Mammary microvascular endothelial cell (primary cell): ENCODE results near the gene OR4F3. TPM values are rescaled to one million over a fixed set of nuclear protein-coding genes. Genes with fewer than 3 reads are reported as not detected.

Experiments used
- total RNA-seq: library from RNA; depleted of rRNA; stranded (reverse); fragments of >200 nt; gene quantifications from 2 replicates; pipeline ENCODE4 v1.2.3, GENCODE V29; 2015

The OR4F3 gene
- total RNA-seq: not detected in 2 replicates

GRCh38 chr5:181366968-181367367 is at the start of gene OR4F3:
Gene OR4F3, plus strand, starts transcription at chr5:181367268.

Other genes starting within 250 kb of the OR4F3 start
- not detected in 2 replicates for gene OR2V1, start 236.1 kb upstream of the OR4F3 start, total RNA-seq
- gene OR2V2, start 219.7 kb upstream of the OR4F3 start, total RNA-seq: not detected in 2 replicates
- gene TRIM7, start 162.1 kb upstream of the OR4F3 start, total RNA-seq: 13.6 and 16.6 TPM in 2 replicates
- gene TRIM41, start 144.0 kb upstream of the OR4F3 start, total RNA-seq: 7.2 and 8.1 TPM in 2 replicates
- gene RACK1, start 123.4 kb upstream of the OR4F3 start, total RNA-seq: 2,174 and 2,547 TPM in 2 replicates
- gene TRIM52, start 106.1 kb upstream of the OR4F3 start, total RNA-seq: 3.6 and 5.4 TPM in 2 replicates